GM23338 (cell line): ENCODE results near the gene CTXN1. TPM values are rescaled to one million over a fixed set of nuclear protein-coding genes. Genes with fewer than 3 reads are reported as not detected.

Source experiments
- ATAC-seq: fragments of 200-7000 bp; cut with Tn5 transposase; 3 replicates; pipeline ENCODE4 v1.9.1; 2020
- DNase-seq: peaks from one replicate; pipeline ENCODE4 v3.0.0-alpha.2; 2015; ENCODE audit warnings: low spot score
- H2AFZ ChIP-seq: fragments of 200-600 bp; sonication (generic); 2 replicates; pipeline ENCODE4 v1.8.0; 2016; ENCODE audit warnings: antibody characterized with exemption, mild to moderate bottlenecking, moderate library complexity
- H3F3A ChIP-seq: fragments of 200-600 bp; sonication (generic); replicated peaks from 2 replicates; pipeline ENCODE4 v1.8.0; 2017; ENCODE audit warnings: antibody characterized with exemption, mixed run types, low read depth
- H3K27ac ChIP-seq: fragments of 200-600 bp; sonication (generic); 2 replicates; pipeline ENCODE4 v1.6.1; 2016; ENCODE audit warnings: low read depth
- H3K27me3 ChIP-seq: fragments of 200-600 bp; sonication (generic); 2 replicates; pipeline ENCODE4 v1.8.0; 2016; ENCODE audit warnings: mild to moderate bottlenecking, mixed run types, moderate library complexity; ENCODE audit not compliant: insufficient read depth
- H3K36me3 ChIP-seq: fragments of 200-600 bp; sonication (generic); 2 replicates; pipeline ENCODE4 v1.8.0; 2016; ENCODE audit warnings: mild to moderate bottlenecking; ENCODE audit not compliant: insufficient read depth
- H3K4me1 ChIP-seq: fragments of 200-600 bp; sonication (generic); 2 replicates; pipeline ENCODE4 v1.8.0; 2016; ENCODE audit warnings: mild to moderate bottlenecking, moderate library complexity; ENCODE audit not compliant: insufficient read depth
- H3K4me2 ChIP-seq: fragments of 200-600 bp; sonication (generic); 2 replicates; pipeline ENCODE4 v1.7.1; 2017; ENCODE audit warnings: mixed run types
- H3K4me3 ChIP-seq: fragments of 200-600 bp; sonication (generic); 2 replicates; pipeline ENCODE4 v1.6.1; 2016; ENCODE audit warnings: mixed run types
- H3K79me2 ChIP-seq: fragments of 200-600 bp; sonication (generic); replicated peaks from 2 replicates; pipeline ENCODE4 v1.8.0; 2017; ENCODE audit warnings: mild to moderate bottlenecking; ENCODE audit not compliant: insufficient read depth
- H3K9me2 ChIP-seq: fragments of 200-600 bp; sonication (generic); 2 replicates; pipeline ENCODE4 v1.8.0; 2017; ENCODE audit not compliant: insufficient read depth
- H4K20me1 ChIP-seq: fragments of 200-600 bp; sonication (generic); replicated peaks from 2 replicates; pipeline ENCODE4 v1.8.0; 2017; ENCODE audit warnings: mild to moderate bottlenecking; ENCODE audit not compliant: insufficient read depth
- H3K27ac Mint-ChIP-seq: 2 replicates; pipeline ENCODE4 v1.8.0; 2020; ENCODE audit warnings: inconsistent platforms, mild to moderate bottlenecking, moderate library complexity, mixed read lengths
- H3K27me3 Mint-ChIP-seq: 3 replicates; pipeline ENCODE4 v1.8.0; 2022; ENCODE audit warnings: low read depth, mild to moderate bottlenecking, moderate library complexity, mixed read lengths, inconsistent platforms; ENCODE audit not compliant: insufficient read depth, poor library complexity
- H3K36me3 Mint-ChIP-seq: 3 replicates; pipeline ENCODE4 v1.8.0; 2021; ENCODE audit warnings: low read depth, mild to moderate bottlenecking, inconsistent platforms, moderate library complexity, mixed read lengths
- H3K4me1 Mint-ChIP-seq: 3 replicates; pipeline ENCODE4 v1.8.0; 2020; ENCODE audit warnings: mild to moderate bottlenecking, inconsistent platforms, mixed read lengths
- H3K4me3 Mint-ChIP-seq: 3 replicates; pipeline ENCODE4 v1.8.0; 2021; ENCODE audit warnings: moderate library complexity, mild to moderate bottlenecking, inconsistent platforms, mixed read lengths
- H3K9me3 Mint-ChIP-seq: 3 replicates; pipeline ENCODE4 v1.8.0; 2020; ENCODE audit warnings: moderate library complexity, mild to moderate bottlenecking, inconsistent platforms, mixed read lengths
- CREB1 ChIP-seq: fragments of 250-450 bp; sonication (Bioruptor Pico); IDR thresholded peaks from 2 replicates; pipeline ENCODE4 v1.5.0; 2020; ENCODE audit warnings: low read depth, mild to moderate bottlenecking, moderate library complexity
- CTCF ChIP-seq, 2 experiments: fragments of 200-600 bp in 1 of 2; sonication (generic) in 1 of 2; conservative IDR thresholded peaks; 2 replicates each; pipeline versions ENCODE4 v1.5.1 to v1.6.1; 2016 to 2017; ENCODE audit warnings: antibody characterized with exemption in 2 of 2, low read depth in 2 of 2, mild to moderate bottlenecking in 2 of 2, moderate library complexity in 1 of 2
- EZH2phosphoT487 ChIP-seq: fragments of 200-600 bp; sonication (generic); IDR thresholded peaks from one replicate; pipeline ENCODE4 v1.8.1; 2018; ENCODE audit warnings: antibody characterized with exemption; ENCODE audit not compliant: unreplicated experiment
- JUNB ChIP-seq: IDR thresholded peaks from one replicate; pipeline ENCODE4 v1.6.1; 2016; ENCODE audit warnings: antibody characterized with exemption; ENCODE audit not compliant: unreplicated experiment
- ZNF114 ChIP-seq: fragments of 250-450 bp; sonication (Bioruptor Pico); IDR thresholded peaks from 2 replicates; pipeline ENCODE4 v1.5.0; 2020; ENCODE audit warnings: mild to moderate bottlenecking, moderate library complexity
- ZNF462 ChIP-seq: fragments of 250-450 bp; sonication (Bioruptor Pico); IDR thresholded peaks from 2 replicates; pipeline ENCODE4 v1.5.0; 2020; ENCODE audit warnings: mild to moderate bottlenecking, moderate library complexity
- polyA plus RNA-seq: library from polyadenylated mRNA; unstranded; fragments of >200 nt; fragmentation: Nextera tagmentation; extraction: Ambion mirVana; gene quantifications from 2 replicates; pipeline ENCODE4 v1.2.1, GENCODE V29; 2016
- total RNA-seq: library from RNA; depleted of rRNA; stranded (reverse); fragments of >200 nt; shearing (Covaris generic); gene quantifications from 2 replicates; pipeline ENCODE4 v1.2.3, GENCODE V29; 2014

Gene CTXN1
- total and polyA plus RNA-seq, 2 experiments from 2014 or later: 22.5 to 52.4 TPM

- TF ChIP-seq CTCF (conservative IDR thresholded peaks at IDR 0.05; ENCODE audit: low read depth in 2 of 2) (no peak), ZNF114 (CRISPR knock-in tag) (no peak), CREB1 (CRISPR knock-in tag) (no peak), EZH2phosphoT487 (no peak)
Observed at GRCh38 chr19:7913652-7914051, 12.3 kb downstream of the CTXN1 start (continued).

- no peak overlapping the region for H3K4me3 Mint-ChIP-seq
- peaks cover 6% of the 10 kb centered on the region; the same call in 2 of the 3 replicates for H3K4me1 Mint-ChIP-seq
Observed at GRCh38 chr19:7912697-7913564, 13.0 kb downstream of the CTXN1 start.

More at GRCh38 chr19:7912697-7913564, 13.0 kb downstream of the CTXN1 start:
- Histone ChIP-seq H3K4me2 (no peak overlapping the region), H3K4me3 (no peak overlapping the region), H3K9me2 (no peaks in the 10 kb centered on the region), H3K79me2 (no peaks in the 10 kb centered on the region), H3K27me3 (peaks cover 43% of the 10 kb centered on the region), H3K27ac (no peak overlapping the region), H4K20me1 (peaks cover 5% of the 10 kb centered on the region), H3F3A (0 out of 2 replicates have a peak, but pooled peaks cover 5% of the 10 kb centered on the region), H3K4me1 (no peaks in the 10 kb centered on the region), H2AFZ (no peak overlapping the region), H3K36me3 (no peaks in the 10 kb centered on the region)
- Mint-ChIP-seq H3K27ac (no peak overlapping the region), H3K27me3 (peaks cover 36% of the 10 kb centered on the region), H3K9me3 (peaks cover 2% of the 10 kb centered on the region; the same call in 1 of the 3 replicates), H3K36me3 (peaks cover 17% of the 10 kb centered on the region)
- DNase-seq (no peak), ATAC-seq (no peak)
- TF ChIP-seq JUNB (no peak), ZNF462 (no peak), CREB1 (CRISPR knock-in tag) (no peak), CTCF (conservative IDR thresholded peaks at IDR 0.05; ENCODE audit: low read depth in 2 of 2) (no peak)
